OCI-LY1 (cell line): Measurements from ENCODE around the gene CHD5.

ENCODE experiments used
- EZH2 ChIP-seq: fragments of 200-600 bp; sonication (generic), shearing (Covaris generic); IDR thresholded peaks from 2 replicates; pipeline ENCODE4 v1.8.0; 2017; ENCODE audit warnings: borderline replicate concordance, mixed run types, mild to moderate bottlenecking, antibody characterized with exemption, low read length, moderate library complexity, mixed read lengths
- TF ChIP-seq, protein P1 (sequence below): fragments of 200-600 bp; sonication (generic), shearing (Covaris generic); IDR thresholded peaks from 2 replicates; pipeline ENCODE4 v1.5.1; 2017; ENCODE audit warnings: mild to moderate bottlenecking, antibody characterized with exemption, low read length, moderate library complexity, mixed read lengths

- TF ChIP-seq, protein P1, sequence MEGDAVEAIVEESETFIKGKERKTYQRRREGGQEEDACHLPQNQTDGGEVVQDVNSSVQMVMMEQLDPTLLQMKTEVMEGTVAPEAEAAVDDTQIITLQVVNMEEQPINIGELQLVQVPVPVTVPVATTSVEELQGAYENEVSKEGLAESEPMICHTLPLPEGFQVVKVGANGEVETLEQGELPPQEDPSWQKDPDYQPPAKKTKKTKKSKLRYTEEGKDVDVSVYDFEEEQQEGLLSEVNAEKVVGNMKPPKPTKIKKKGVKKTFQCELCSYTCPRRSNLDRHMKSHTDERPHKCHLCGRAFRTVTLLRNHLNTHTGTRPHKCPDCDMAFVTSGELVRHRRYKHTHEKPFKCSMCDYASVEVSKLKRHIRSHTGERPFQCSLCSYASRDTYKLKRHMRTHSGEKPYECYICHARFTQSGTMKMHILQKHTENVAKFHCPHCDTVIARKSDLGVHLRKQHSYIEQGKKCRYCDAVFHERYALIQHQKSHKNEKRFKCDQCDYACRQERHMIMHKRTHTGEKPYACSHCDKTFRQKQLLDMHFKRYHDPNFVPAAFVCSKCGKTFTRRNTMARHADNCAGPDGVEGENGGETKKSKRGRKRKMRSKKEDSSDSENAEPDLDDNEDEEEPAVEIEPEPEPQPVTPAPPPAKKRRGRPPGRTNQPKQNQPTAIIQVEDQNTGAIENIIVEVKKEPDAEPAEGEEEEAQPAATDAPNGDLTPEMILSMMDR, result no peak
- TF ChIP-seq EZH2, result no peak
Measured at GRCh38 chr1:6157132-6157527, 23.0 kb downstream of the CHD5 start.
